K562 (cell line): ENCODE results near the gene MTOR. TPM values are rescaled to one million over a fixed set of nuclear protein-coding genes. Genes with fewer than 3 reads are reported as not detected.

Source experiments
- EP300 ChIP-seq: IDR thresholded peaks from 2 replicates; pipeline ENCODE4 v1.6.1; 2012; ENCODE audit warnings: low read length, improper control_type of control experiment
- FOXA1 ChIP-seq: fragments of 450-650 bp; IDR thresholded peaks from 2 replicates; pipeline ENCODE4 v1.6.1; 2016; ENCODE audit warnings: mild to moderate bottlenecking, borderline replicate concordance
- HDAC2 ChIP-seq: fragments of 450-650 bp; IDR thresholded peaks from 2 replicates; pipeline ENCODE4 v1.6.1; 2016; ENCODE audit warnings: mild to moderate bottlenecking
- HDAC6 ChIP-seq: IDR thresholded peaks from 2 replicates; pipeline ENCODE4 v1.6.1; 2012; ENCODE audit warnings: low read depth, mild to moderate bottlenecking, control low read depth, inconsistent platforms, low read length, moderate library complexity
- L3MBTL2 ChIP-seq: fragments of 450-650 bp; IDR thresholded peaks from 2 replicates; pipeline ENCODE4 v1.6.1; 2016; ENCODE audit warnings: mild to moderate bottlenecking, moderate library complexity
- MTA3 ChIP-seq: fragments of 450-650 bp; formaldehyde crosslinking; IDR thresholded peaks from 2 replicates; pipeline ENCODE4 v1.6.1; 2017; ENCODE audit warnings: mild to moderate bottlenecking, borderline replicate concordance
- RBBP5 ChIP-seq: fragments of 200-600 bp; sonication (generic); IDR thresholded peaks from 2 replicates; pipeline ENCODE4 v1.6.1; 2012; ENCODE audit warnings: borderline replicate concordance, mild to moderate bottlenecking, low read length, control low read depth, inconsistent platforms; ENCODE audit not compliant: insufficient read depth, poor library complexity, severe bottlenecking
- RFX1 ChIP-seq: fragments of 450-650 bp; IDR thresholded peaks from 2 replicates; pipeline ENCODE4 v1.6.1; 2016; ENCODE audit warnings: mild to moderate bottlenecking, moderate library complexity
- SUPT5H ChIP-seq: fragments of 450-650 bp; IDR thresholded peaks from 2 replicates; pipeline ENCODE4 v1.6.1; 2016
- ZFP36 ChIP-seq: fragments of 150-350 bp; IDR thresholded peaks from 2 replicates; pipeline ENCODE4 v1.6.1; 2018; ENCODE audit warnings: low read length, low read depth; ENCODE audit not compliant: partially characterized antibody
- ZFX ChIP-seq: sonication (generic); formaldehyde crosslinking; IDR thresholded peaks from 2 replicates; pipeline ENCODE4 v1.8.0; 2022; ENCODE audit warnings: mild to moderate bottlenecking, missing genetic modification reagents, moderate library complexity
- ZNF644 ChIP-seq: fragments of 200-800 bp; sonication (Bioruptor generic); IDR thresholded peaks from 2 replicates; pipeline ENCODE4 v1.6.1; 2016; ENCODE audit warnings: low read depth, missing genetic modification characterization, missing compliant biosample characterization
- ZNF79 ChIP-seq: fragments of 250-450 bp; sonication (Bioruptor Pico); IDR thresholded peaks from 2 replicates; pipeline ENCODE4 v1.4.0; 2020; ENCODE audit warnings: low read depth, mild to moderate bottlenecking, moderate library complexity
- polyA plus RNA-seq, 8 experiments: library from polyadenylated mRNA; depleted of rRNA in 4 of 8; stranded (reverse) in 5 of 8; unstranded in 3 of 8; fragments of >200 nt; fragmentation: Nextera tagmentation in 2 of 8; fragmentation: Illumina TruSeq in 1 of 8; extraction: Ambion mirVana in 2 of 8; extraction: Trizol in 1 of 8; gene quantifications; 2 replicates each; pipeline versions ENCODE4 v1.2.1 to v1.2.3, GENCODE V29; 2011 to 2014; ENCODE audit warnings: inconsistent platforms in 1 of 8, missing spikeins in 1 of 8
- total RNA-seq, 7 experiments: library from RNA; depleted of rRNA in 6 of 7; stranded (reverse); fragments of >200 nt in 6 of 7; fragmentation: Illumina TruSeq in 2 of 7; extraction: Trizol in 2 of 7; gene quantifications; 2 replicates each; pipeline versions ENCODE4 v1.2.1 to v1.2.3, GENCODE V29; 2011 to 2021; ENCODE audit warnings: low replicate concordance in 1 of 7
- TF ChIP-seq, protein P1 (sequence below): fragments of 450-650 bp; IDR thresholded peaks from 2 replicates; pipeline ENCODE4 v1.6.1; 2016; ENCODE audit warnings: low read depth, mild to moderate bottlenecking, moderate library complexity
- TF ChIP-seq, protein P2 (sequence below), 3 experiments: fragments of 200-800 bp in 1 of 3; fragments of 250-450 bp in 1 of 3; fragments of 450-650 bp in 1 of 3; sonication (Bioruptor Pico) in 1 of 3; sonication (Bioruptor generic) in 1 of 3; formaldehyde crosslinking in 1 of 3; IDR thresholded peaks; 2 replicates each; pipeline versions ENCODE4 v1.6.1 to v1.8.0; 2016 to 2022; ENCODE audit warnings: mild to moderate bottlenecking in 2 of 3, missing genetic modification characterization in 2 of 3, missing compliant biosample characterization in 1 of 3, moderate library complexity in 1 of 3
- TF ChIP-seq, protein P3 (sequence below): fragments of 250-450 bp; sonication (Bioruptor Pico); IDR thresholded peaks from 2 replicates; pipeline ENCODE4 v1.8.0; 2021; ENCODE audit warnings: moderate library complexity, mild to moderate bottlenecking, inconsistent platforms
- TF ChIP-seq, protein P4 (sequence below), 2 experiments: IDR thresholded peaks; 2 replicates each; pipeline ENCODE4 v1.6.1; 2012; ENCODE audit warnings: improper control_type of control experiment in 2 of 2, low read depth in 2 of 2, low read length in 2 of 2, borderline replicate concordance in 1 of 2
- TF ChIP-seq, protein P5 (sequence below), 3 experiments: IDR thresholded peaks in 2 of 3; conservative IDR thresholded peaks in 1 of 3; 2 replicates each; pipeline ENCODE4 v1.5.1; 2011 to 2012; ENCODE audit warnings: low read length in 3 of 3, mild to moderate bottlenecking in 3 of 3, control low read depth in 2 of 3, improper control_type of control experiment in 1 of 3, inconsistent platforms in 1 of 3, low read depth in 1 of 3, mixed read lengths in 1 of 3, moderate library complexity in 1 of 3; ENCODE audit not compliant: insufficient read depth in 2 of 3

The MTOR gene
- total and polyA plus RNA-seq, 9 of the 15 experiments (the other 6 are each of a cell fraction or from before 2014, with no cell fraction given) = 11.4 to 71.4 (median 52.2) TPM

DNA sequence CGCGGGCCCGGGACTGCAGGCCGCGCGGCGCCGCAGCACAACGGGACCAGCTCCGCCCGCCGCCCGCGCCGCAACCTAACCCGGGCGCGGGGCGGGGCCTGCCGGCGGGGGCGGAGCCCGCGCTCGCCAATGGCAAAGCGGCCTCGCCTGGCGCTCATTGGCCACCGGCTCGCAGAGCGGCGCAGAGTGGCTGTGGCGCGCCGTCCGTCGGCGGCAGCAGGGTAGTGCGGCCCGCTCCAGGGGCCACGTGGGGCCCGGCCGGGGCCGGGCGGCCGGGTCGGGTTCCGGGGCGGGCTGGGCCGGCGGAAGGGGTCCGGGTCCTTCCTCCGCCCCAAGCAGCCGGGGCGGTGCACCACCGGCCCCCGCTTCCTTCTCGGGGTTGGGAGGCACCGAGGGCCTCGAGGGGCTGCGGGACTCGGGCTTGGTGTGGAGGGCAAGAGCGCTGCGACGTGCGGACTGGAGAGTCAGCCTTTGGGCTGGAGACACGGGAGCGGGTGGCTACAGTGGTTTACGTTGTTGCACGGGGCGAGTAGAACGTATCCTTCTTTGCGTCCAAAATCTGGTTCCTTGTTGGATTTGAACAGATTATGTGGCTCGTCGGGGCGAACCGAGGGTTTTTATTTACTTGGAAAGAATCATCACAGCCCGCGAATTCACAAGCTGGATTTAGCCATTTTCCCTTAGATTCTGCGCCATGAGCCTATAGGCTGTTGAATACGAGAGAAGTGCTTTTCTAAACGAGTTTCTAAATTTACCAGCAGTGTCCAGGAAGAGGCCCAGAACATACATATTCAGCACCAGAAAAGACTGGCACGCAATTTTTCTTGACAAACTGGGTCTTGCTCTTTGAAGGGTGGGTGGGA lies 202.2 kb downstream of the MTOR start, which contains the start of gene SRM (continued):
- TF ChIP-seq ZFX (peak; percentile 63), MTA3 (peak; percentile 51; the same call in 1 of the 2 replicates), FOXA1 (no peak), ZNF644 (tag) (no peak), HDAC6 (no peak), ZFP36 (no peak), L3MBTL2 (peak; percentile 85), HDAC2 (peak; percentile 15; the same call in 1 of the 2 replicates), SUPT5H (peak; percentile 84), ZNF79 (CRISPR knock-in tag) (no peak), EP300 (no peak), RBBP5 (peak; percentile 74), RFX1 (no peak)
- TF ChIP-seq, protein P1, sequence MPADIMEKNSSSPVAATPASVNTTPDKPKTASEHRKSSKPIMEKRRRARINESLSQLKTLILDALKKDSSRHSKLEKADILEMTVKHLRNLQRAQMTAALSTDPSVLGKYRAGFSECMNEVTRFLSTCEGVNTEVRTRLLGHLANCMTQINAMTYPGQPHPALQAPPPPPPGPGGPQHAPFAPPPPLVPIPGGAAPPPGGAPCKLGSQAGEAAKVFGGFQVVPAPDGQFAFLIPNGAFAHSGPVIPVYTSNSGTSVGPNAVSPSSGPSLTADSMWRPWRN = no peak
- TF ChIP-seq, protein P2, sequence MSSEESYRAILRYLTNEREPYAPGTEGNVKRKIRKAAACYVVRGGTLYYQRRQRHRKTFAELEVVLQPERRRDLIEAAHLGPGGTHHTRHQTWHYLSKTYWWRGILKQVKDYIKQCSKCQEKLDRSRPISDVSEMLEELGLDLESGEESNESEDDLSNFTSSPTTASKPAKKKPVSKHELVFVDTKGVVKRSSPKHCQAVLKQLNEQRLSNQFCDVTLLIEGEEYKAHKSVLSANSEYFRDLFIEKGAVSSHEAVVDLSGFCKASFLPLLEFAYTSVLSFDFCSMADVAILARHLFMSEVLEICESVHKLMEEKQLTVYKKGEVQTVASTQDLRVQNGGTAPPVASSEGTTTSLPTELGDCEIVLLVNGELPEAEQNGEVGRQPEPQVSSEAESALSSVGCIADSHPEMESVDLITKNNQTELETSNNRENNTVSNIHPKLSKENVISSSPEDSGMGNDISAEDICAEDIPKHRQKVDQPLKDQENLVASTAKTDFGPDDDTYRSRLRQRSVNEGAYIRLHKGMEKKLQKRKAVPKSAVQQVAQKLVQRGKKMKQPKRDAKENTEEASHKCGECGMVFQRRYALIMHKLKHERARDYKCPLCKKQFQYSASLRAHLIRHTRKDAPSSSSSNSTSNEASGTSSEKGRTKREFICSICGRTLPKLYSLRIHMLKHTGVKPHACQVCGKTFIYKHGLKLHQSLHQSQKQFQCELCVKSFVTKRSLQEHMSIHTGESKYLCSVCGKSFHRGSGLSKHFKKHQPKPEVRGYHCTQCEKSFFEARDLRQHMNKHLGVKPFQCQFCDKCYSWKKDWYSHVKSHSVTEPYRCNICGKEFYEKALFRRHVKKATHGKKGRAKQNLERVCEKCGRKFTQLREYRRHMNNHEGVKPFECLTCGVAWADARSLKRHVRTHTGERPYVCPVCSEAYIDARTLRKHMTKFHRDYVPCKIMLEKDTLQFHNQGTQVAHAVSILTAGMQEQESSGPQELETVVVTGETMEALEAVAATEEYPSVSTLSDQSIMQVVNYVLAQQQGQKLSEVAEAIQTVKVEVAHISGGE (CRISPR knock-in tag; IDR thresholded peaks at IDR 0.05) = peak in 2 of 3 experiments; percentile 82 to 94; a peak in 5 of 6 replicates
- TF ChIP-seq, protein P3, sequence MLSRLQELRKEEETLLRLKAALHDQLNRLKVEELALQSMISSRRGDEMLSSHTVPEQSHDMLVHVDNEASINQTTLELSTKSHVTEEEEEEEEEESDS (CRISPR knock-in tag) = no peak
- TF ChIP-seq, protein P4, sequence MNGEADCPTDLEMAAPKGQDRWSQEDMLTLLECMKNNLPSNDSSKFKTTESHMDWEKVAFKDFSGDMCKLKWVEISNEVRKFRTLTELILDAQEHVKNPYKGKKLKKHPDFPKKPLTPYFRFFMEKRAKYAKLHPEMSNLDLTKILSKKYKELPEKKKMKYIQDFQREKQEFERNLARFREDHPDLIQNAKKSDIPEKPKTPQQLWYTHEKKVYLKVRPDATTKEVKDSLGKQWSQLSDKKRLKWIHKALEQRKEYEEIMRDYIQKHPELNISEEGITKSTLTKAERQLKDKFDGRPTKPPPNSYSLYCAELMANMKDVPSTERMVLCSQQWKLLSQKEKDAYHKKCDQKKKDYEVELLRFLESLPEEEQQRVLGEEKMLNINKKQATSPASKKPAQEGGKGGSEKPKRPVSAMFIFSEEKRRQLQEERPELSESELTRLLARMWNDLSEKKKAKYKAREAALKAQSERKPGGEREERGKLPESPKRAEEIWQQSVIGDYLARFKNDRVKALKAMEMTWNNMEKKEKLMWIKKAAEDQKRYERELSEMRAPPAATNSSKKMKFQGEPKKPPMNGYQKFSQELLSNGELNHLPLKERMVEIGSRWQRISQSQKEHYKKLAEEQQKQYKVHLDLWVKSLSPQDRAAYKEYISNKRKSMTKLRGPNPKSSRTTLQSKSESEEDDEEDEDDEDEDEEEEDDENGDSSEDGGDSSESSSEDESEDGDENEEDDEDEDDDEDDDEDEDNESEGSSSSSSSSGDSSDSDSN (IDR thresholded peaks at IDR 0.05; ENCODE audit: borderline replicate concordance in 1 of 2, low read depth in 2 of 2, low read length in 2 of 2) = peak in 1 of 2 experiments; percentile 40; a peak in 1 of 4 replicates
- TF ChIP-seq, protein P5, sequence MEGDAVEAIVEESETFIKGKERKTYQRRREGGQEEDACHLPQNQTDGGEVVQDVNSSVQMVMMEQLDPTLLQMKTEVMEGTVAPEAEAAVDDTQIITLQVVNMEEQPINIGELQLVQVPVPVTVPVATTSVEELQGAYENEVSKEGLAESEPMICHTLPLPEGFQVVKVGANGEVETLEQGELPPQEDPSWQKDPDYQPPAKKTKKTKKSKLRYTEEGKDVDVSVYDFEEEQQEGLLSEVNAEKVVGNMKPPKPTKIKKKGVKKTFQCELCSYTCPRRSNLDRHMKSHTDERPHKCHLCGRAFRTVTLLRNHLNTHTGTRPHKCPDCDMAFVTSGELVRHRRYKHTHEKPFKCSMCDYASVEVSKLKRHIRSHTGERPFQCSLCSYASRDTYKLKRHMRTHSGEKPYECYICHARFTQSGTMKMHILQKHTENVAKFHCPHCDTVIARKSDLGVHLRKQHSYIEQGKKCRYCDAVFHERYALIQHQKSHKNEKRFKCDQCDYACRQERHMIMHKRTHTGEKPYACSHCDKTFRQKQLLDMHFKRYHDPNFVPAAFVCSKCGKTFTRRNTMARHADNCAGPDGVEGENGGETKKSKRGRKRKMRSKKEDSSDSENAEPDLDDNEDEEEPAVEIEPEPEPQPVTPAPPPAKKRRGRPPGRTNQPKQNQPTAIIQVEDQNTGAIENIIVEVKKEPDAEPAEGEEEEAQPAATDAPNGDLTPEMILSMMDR (IDR thresholded peaks at IDR 0.05 in 2 of 3, conservative IDR thresholded peaks at IDR 0.05 in 1 of 3; ENCODE audit: insufficient read depth in 2 of 3, low read depth in 1 of 3, low read length in 3 of 3) = peak in 2 of 3 experiments; percentile 13 to 67; a peak in 4 of 6 replicates
